Measurements from ENCODE around the gene MMP21.

DNA sequence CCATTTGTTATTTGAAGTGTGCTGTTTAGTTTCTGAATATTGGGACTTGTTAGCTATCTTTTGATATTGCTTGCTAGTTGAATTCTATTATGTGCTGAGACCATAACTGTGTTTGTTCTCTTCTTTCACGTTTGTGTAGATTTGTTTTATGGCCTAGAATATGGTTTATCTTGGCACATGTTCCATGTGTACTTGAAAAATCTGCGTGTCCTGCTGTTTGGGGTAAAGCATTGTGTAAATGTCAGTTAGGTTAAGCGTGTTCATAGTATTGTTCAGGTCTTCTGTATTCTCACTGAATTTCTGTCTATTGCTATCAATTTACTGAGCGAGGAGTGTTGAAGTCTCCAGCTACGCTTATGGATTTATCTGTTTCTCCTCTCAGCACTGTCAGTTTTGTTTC lies 19.4 kb downstream of the MMP21 start:
- TF ChIP-seq, protein P1, sequence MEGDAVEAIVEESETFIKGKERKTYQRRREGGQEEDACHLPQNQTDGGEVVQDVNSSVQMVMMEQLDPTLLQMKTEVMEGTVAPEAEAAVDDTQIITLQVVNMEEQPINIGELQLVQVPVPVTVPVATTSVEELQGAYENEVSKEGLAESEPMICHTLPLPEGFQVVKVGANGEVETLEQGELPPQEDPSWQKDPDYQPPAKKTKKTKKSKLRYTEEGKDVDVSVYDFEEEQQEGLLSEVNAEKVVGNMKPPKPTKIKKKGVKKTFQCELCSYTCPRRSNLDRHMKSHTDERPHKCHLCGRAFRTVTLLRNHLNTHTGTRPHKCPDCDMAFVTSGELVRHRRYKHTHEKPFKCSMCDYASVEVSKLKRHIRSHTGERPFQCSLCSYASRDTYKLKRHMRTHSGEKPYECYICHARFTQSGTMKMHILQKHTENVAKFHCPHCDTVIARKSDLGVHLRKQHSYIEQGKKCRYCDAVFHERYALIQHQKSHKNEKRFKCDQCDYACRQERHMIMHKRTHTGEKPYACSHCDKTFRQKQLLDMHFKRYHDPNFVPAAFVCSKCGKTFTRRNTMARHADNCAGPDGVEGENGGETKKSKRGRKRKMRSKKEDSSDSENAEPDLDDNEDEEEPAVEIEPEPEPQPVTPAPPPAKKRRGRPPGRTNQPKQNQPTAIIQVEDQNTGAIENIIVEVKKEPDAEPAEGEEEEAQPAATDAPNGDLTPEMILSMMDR (IDR thresholded peaks at IDR 0.05), result no peak
- no peak for TF ChIP-seq POLR2A (IDR thresholded peaks at IDR 0.05)
